Measurements from ENCODE around the gene GHDC.

GHDC gene

DNA sequence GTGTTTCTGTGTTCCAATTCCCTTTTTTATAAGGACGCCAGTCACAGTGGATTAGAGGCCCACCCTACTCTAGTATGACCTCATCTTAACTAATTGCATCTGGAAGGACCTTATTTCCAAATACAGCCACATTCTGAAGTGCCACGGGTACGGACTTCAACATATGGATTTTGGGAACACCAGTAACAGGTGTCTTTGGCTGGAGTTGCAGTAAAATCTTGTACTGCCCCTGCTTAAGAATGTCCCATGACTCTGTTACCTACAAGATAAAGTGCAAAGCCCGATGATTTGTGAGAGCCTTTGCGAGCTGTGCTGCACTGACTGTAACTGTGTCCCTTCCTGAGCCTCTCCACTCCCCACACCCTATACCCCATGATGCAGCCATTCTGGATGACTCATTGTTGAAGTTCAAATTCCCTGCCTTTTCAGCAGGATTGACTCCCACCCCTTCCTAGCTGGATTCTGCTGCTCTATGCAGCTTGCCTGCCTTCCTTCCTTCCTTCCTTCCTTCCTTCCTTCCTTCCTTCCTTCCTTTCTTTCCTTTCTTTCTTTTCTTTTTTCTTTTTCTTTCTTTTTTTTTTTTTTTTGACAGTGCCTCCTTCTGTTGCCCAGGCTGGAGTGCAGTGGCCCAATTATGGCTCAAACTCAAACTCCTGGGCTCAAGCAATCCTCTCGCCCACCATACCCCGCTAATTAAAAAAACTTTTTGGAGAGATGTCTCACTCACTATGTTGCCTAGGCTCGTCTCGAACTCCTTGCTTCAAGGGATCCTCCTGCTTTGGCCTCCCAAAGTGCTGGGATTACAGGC is 11.2 kb downstream of the GHDC start:
- DNase-seq, result no peak

DNA sequence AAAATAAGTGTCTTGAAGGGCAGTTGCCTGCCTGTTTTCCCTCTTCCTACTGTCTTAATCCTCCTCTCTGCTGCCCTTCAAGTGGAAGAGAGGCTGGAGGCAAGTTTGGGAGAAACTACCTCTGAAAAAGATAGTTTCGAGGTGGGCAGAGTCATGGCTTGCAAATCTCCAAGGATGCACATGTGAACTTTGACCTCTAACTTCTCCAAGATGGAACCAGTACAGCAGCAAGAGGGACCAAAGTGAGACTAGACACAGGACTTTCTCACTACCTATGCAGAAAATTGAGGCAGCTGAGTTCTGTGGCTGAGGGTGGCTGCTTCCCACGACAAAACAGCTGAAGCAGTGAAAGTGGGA is 12.5 kb downstream of the GHDC start:
- no peak for DNase-seq

DNA sequence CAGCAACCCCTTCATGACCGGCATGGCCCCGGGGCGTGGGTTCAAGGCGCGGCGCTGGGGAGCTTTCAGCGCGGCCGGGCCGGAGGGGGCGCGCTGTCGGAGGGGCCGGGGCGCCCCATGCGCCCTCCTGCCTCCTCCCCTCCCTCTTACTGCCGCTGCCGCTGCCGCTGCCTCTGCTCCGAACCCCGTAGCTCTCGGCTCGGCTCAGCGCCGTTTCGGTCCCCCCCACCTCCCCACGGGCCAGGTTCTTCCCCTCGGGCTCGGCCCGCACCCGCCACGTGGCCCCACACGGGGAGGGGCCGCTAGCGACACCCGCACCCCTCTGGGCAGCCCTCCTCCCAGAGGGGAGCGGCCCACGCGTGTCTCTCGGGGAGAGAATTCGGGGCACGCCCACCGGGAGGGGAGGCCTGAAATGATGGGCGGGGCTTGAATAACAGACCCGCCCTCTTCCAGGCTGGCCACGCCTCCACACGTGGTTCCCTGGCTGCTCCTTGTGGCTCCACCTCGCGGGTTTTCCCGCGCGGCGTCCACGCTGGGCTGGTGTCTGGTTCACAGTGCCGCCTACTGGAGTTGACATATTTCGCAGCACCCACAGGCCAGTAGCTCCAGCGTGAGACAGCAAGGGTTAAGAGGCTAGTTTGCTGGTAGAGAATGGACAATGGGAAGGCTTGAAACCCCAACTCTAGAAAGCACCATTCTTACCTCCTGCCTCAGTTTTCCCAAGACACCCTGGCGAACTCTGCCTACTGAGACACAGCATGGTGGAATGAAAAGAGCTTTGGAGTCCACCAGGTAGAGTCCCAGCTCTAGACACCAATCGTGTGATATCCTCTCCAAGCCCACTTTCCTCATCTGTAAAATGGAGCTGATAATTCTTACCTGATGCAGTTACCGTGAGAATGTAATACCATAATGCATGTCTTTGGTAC is 13.1 kb downstream of the GHDC start, which contains the start of gene KCNH4:
Gene KCNH4, minus strand, starts transcription at position 221 of the 929 bp plus-strand sequence. Its CDS starts 197 bp downstream, at position 24.
- peak; percentile 84 for DNase-seq

DNA sequence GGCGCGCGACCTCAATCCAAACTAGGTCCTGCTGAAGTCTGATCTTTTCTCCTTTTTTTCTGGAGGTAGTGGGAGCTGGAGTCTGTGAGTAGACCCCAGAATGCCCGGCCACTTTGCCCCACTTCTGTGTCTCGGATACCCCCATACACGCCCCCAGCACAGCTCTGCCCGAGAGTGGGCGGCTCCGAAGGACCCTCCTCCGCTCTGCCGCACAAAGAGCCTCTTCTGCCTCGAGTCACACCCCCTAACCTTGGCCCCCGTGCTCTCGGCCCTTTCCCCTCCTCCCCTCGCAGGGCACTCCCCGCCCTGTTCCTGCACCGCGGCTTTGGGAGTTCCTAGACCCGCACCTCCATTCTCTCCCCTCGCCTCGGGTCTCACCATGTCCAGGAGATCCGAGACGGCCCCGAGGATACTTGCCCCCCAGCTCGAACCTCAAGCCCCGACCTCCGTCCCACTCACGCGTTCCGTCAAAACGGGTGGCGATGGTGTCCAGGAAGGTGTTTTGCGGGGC is 13.8 kb downstream of the GHDC start:
- no peak for DNase-seq

DNA sequence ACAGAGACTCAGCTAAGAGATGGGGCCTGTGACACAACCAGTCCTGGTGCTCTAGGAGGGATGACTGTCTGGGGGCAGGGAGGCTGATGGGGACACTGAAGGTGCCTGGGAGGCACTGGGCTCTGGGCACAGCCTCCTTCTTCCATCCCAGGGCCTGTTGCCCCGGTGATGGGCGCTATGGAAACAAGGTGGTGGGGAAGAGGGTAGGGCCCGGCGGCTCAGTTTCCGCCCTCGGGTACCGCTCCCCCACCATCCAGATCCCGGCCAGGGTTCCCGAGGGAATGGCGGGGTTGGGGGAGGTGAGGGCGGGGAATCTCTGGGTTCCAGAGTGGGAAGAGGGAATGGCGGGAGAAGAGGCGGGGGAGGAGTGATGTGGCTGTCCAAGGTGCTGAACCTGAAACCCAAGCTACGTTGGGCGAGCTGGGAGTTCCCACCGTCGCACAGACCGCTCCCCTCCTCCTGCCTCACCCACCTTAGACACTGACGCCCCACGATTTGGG is 14.3 kb downstream of the GHDC start:
- DNase-seq, result no peak

DNA sequence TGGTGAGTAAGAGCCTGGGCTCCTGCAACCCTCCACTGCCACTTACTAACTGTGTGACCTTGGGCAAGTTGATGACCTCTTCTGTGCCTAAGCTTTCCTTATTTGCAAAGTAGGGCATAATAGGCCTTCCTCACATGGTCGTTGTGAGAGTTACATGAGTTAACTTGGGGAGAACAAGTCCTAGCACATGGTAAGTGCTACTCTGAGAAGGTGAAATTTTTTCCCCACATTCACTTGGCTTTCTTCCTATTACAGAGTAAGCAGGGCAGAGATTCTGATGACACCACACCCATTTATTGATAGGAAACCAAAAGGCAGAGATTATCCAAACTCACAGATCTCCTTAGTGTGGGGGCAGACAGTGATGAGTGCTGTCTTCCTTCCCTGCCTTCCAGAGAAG is 15.0 kb downstream of the GHDC start:
- no peak for DNase-seq

DNA sequence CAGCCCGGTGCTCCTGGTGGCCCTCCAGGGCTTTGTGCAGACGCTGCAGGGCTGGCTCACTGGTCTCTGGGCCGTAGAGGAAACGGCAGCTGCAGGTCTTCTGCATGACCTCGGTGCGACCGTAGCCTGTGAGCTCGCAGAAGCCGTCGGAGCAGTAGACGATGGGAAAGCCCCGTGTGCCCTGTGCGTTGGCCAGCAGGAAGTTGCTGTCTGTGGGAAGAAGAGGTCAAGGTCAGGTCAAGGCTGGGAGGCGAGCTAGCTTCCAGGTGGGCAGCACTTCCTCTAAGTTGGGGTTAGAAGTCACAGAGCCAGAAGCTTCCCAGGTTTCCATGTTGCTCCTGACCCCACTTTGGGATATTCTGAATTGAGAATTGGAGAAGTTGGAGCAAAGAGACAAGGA is 15.5 kb downstream of the GHDC start:
- no peak for DNase-seq

DNA sequence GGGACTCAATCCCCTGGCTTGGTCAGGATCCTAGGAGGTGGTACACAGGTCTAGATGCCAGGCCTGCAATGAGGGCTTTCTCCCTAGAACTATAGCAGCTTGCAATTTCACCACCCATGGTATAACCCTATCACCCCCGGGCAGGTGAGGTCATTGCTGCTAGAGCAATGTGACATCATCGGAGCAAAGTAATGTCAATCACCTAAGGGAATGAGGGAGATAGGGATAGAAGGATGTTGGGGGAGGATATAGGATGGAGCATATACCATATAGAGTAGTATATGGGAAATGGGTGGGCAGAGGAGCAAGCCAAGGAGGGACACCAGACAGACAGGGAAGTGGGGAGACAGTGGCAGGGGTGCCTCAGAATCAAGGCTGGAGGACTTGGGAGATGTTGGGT is 16.6 kb downstream of the GHDC start:
- no peak for DNase-seq

DNA sequence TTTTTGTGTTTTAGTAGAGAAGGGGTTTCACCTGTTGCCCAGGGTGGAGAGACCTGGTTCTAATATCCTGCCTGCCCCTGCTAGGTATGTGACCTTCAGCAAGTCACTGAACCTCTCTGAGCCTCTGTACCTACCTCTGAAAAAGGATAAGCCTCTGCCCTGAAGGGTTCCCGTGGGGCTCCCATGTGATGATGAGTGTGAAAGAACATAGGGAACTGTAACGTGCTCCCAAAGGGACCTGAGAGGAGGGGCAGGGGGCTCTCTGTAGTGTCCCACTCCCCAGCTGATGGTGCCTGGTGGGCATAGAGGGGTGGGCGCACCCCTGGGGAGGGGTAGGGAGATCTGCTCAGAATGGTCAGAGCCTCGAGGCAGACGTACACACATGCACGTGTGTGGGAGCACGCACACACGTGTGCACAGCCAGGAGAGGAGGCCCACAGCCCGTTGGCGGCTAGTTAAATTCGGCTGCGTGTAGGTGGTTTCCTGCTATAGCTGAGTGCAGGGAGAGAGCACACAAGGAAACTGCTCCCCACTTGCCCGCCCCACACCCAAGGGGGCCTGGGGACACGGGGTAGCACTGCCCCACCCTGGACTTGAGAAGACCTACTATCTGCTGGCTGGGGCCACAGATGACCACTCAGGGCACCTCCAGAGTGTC is 20.0 kb downstream of the GHDC start:
- no peak for DNase-seq

DNA sequence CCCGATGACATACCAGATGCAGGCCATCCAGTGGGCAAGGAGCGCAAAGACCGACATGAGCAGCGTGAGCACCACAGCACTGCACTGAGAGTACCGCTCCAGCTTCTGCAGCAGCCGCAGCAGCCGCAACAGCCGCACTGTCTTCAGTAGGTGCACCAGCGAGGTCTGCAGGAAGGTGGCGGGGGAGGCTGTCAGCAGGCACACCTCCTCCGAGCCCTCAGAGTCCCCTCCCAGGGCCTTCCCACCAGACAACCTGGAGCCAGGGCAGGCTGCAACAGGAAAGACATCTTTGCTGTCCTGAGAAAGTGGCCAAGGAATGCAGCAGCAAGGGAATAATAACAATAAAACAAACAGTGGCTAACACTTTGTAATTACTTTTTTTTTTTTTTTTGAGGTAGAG is 22.5 kb downstream of the GHDC start:
- DNase-seq, result no peak

DNA sequence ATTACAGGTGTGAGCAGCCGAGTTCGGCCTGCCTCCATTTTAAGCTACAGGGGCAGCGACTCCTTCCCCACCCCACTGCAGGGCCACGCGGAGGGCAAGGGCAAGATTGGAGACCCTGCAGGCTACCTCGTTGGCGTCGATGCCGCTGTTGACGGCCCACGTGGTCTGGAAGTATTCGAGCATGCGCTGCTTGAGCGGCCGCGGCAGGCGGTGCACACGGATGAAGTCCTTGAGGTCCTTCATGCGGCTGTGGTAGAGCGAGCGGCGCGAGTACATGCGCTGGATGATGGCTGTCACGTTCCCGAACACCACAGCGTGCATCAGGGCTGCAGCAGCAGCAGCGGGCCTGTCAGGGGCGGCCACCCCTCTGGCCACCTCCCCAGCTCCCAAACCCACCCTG is 24.9 kb downstream of the GHDC start:
- no peak for DNase-seq

DNA sequence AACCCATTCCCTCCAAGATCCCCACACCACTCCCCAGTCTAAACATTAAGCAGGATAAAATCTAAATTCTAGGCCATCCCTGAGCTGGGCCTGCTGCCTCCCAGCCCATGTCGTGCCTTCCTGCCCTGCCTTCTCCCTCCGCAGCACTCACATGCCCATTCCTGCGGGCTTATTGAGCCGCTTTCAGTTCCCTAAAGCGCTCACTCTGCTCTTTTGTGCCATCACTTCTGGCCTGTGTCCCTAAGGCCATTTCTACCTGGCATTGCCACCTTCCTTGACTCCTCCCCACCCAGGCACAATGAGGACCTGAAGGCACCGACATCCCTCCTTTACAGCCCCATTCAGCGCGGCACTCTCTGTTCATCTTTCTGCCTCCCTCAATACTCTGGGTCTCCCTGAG is 26.5 kb downstream of the GHDC start:
- DNase-seq, result no peak

DNA sequence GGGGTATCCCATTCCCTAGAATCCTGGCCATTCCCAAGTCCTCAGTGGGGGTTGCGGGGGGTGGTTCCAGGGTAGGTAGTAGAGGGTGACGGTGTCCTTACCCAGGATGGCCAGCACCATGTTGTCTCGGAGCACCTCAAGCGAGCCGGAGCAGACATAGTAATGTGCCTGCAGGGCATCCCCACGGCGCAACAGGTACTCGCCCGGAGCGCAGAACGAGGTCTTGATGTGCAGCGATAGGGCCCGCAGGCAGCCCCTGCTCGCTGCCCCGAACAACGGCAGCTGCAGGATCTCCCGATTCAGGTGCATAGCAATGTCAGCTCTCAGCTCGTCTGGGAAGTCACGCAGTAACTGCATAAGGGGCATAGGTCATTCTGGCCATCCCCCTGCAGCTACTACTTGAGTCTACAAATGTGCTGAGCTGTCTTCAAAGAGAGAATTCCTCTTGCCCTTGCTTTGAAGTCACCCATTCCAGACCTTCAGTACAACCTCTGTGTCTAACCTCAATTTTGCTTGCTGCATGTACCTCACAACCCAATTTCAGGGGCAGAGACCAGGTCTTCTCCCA is 28.0 kb downstream of the GHDC start:
- DNase-seq, result no peak

DNA sequence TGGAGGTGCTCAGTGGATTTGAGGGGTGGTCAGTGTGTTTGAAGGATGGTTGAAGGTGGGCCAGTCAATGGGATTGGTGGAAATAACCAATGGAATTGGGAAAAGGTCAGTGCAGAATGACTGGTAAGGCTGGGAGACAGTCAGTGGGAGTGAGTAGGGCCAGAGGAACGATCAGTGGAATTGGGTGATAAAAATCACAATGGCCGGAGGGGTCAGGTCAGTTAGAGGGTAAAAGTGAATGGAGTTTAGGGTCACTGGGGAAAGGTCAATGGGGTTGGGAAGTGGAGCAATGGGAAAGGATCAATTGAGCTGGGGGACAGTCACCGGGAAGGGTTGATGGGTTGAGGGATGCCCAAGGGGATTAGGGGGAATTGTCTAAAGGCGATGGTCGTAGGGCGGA is 28.5 kb downstream of the GHDC start:
- DNase-seq, result no peak

DNA sequence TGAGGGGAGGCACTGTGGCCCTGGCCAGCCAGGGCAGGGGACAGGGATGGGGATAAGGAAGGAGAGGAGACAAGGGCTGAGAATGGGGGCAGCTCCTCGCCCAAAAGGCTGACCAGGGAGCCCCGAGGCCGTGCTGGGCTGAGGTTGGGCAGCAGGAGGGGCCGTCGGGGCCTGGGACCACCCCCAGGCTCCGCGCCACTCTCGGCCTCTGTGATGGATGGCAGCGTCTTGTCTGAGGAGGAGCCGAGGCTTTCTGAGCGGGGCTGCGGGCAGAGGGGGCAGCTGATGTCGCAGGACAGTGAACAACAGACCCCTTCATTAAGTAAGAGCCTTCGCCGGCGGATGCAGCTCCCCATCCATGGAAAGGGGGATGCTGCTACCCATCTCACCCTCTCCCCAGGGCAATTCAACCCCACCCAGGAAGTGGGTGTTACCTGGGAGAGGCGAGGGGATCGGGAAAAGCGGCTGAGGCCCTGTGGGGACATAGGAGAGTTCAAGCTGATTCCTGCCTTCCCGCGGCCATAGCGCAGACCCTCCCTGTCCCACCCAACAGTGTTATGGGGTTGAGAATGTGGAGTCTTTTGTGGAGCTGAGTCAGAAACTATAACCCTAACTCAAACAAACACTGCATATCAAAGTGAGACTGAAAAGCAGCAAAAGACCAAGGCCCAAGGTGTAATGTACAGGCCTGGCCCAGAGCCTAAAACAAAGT is 30.4 kb downstream of the GHDC start:
- no peak for DNase-seq

DNA sequence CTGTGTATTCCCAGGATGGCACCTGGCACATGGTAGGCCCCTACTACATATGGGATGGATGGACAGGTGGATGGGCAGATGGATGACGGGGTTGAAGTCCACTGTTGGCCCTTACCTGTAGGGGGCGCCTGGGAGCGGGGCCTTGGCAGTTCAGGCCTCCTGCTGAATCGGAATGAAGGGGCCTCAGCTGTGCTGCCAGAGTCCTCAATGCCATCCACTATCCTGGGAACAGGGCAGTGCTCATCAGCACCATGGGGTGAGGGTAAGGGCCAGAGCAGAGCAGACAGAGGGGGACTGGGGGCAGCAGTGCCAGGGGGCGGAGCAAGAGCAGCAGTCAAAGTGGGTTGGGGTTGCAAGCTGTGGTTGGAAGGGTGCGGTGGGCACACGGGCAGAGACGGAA is 31.2 kb downstream of the GHDC start:
- peak; percentile 41 for DNase-seq

DNA sequence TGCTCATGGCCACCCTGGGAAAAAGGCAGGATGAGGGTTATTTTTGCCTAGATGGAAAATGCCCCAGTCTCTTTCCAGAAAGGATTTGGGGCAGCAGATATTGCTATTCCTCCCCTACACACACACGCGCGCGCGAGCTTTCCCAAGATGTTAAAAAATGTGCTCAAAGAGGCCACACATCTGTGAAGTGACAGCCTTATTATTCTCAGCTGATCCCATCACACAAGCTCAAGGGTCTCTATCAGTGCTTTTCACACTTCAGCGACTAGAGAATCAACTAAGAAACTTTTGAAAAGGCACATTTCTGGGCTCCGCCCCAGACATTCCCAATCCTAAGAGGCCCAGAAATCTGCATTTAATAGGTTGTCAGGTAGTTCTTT is 33.8 kb downstream of the GHDC start:
- DNase-seq, result no peak

DNA sequence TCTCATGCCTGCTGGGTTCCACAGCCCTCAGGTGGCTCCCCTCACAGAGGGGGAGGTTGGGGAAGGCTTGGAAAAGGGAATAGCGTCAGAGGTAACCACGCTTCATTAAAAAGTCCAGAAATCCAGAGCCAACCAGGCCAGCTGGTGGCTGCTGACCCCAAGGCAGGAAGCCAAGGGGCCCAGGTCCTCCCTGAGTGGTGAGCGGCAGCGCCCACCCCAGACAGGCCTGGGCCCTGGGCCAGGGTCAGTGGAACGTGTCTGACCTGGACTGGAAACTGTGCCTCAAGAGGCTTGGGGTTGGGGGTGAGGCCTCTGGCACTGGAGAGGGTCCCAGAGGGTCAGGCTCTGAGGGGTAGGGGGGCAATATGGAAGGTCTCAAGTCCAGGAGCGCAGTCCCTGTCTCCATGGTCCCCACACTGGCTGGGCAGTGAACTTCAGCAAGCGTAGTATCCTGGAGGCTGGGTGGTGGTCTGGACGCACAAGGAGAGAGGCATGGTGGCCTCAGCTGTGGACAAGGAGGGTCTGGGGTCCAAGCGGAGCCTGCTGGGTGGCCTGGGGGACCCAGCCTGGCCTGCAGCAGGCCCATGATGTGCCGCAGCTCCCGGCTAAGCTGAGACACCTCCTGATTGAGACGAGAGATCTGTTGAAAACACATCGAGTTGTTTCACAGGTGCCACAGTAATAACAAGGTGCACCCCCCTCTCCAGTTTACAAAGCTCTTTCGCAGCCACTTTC is 34.3 kb downstream of the GHDC start:
- DNase-seq, result no peak

DNA sequence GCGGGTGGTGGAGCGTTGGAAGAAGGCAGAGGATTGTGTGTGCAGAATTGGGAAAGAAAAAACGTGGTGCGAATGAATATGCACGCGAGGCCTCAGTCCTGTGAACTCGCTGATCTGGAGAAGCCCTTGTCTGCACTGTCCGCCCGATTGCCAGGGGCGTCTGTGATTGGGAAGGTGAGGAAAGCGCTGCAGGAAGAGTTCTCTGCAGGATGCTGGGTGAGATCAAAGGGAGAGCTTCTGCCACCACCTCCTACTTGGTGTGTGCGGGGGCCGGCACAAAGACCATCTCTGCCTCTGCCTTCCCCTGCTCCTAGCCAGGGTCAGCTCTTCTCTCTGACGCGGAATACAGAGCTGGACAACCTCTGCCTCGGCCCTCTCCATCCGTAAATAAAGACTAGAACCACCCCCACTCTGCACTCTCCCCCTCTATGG is 38.7 kb downstream of the GHDC start:
- DNase-seq, result no peak

DNA sequence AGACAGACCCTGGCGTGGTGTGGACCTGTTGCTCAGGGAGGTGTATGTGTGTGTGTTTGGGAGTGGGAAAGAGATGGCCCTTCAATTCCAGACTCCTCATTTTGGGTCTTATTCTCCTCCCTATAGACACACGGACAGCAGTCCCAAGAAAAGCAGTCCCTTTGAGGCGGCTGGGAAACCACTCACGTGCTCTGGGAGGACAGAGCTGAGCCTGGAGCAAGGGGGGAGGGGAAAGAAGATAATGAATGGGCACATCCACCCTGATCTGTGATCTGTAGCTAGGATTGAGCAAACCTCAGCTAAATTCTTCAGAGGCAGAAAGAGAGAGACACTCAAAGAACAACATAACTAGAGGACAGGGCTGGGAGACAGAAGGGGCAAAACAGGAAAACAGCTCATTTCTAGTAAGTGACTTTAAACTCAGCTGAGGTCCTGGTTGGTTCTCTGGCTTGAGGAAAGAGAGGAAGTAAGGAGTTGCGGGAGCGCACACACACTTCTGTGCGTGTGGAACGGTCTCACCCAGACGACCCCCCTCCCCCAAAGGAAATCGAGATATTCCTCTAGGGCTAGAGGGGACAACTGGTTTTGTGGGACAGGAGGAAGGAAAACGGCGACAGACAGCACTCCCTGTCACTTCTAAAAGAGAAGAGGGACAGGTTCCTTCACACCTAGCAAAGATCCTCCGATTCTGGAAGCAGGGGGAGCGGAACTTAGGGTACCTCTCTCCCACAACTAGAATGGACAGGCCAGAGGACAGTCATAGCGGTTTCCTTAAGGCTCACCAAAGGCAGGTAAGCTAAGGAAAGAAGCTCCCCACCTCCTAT is 40.2 kb downstream of the GHDC start:
- DNase-seq, result no peak
